Measurements from ENCODE around the gene LOXL4.

Gene LOXL4

DNA sequence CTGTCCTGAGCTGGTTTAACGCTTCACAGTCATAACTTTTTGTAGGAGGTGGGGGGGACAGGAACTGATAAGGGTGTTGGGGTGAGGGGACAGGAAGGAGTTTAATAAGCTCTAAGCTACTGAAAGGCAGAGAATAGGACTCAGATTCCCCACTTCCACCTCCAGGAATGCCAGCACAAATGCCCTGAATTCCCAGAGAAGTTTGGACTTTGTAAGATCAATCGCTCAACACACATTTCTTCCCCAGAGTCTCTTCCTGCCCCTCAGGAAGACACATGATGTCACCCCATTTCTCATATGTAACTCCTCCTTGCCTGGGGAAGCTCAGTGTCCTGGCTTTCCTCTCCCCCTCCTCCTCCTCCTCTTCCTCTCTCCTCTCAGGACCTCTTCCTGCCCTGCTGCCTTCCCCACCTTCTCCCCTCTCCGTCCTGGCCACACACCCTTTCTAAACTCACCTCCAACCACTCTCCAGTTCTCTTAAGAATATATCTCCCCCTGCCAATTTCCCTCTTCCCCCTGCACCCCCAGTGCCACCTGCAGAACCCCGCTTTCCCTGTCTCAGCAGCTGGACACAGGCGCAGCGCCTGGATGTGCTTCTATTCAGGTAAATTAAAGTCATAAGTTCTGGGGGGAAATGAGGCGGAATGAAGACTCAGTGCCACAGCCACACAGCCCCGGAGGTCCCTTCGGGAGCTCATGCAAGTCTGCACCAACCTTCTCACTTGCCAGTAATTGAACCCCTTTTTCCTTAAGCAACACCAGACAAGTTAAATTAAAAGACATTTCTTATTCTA, 5.3 kb upstream of the LOXL4 start:
- TF ChIP-seq, protein P1, sequence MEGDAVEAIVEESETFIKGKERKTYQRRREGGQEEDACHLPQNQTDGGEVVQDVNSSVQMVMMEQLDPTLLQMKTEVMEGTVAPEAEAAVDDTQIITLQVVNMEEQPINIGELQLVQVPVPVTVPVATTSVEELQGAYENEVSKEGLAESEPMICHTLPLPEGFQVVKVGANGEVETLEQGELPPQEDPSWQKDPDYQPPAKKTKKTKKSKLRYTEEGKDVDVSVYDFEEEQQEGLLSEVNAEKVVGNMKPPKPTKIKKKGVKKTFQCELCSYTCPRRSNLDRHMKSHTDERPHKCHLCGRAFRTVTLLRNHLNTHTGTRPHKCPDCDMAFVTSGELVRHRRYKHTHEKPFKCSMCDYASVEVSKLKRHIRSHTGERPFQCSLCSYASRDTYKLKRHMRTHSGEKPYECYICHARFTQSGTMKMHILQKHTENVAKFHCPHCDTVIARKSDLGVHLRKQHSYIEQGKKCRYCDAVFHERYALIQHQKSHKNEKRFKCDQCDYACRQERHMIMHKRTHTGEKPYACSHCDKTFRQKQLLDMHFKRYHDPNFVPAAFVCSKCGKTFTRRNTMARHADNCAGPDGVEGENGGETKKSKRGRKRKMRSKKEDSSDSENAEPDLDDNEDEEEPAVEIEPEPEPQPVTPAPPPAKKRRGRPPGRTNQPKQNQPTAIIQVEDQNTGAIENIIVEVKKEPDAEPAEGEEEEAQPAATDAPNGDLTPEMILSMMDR (IDR thresholded peaks at IDR 0.05), result no peak

DNA sequence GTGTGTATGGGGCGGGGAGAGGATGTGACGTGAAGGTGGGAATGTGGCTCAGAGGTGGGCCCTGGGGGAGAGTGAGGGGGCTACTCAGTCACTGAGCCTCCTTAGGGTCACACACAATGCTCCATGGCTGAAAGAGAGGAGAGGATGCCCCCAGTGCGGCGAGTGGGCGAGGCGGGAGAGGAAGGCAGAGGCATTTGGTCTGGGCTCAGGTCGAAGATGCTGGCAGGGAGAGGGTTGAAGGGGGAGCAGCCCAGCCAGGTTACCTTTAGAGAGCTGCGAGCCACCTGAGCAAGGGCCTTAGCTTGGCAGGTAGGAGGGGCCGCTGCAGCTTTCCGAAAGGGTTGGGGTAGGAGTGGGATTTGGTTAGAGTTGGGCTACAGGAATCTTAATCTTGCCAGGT, 4.7 kb upstream of the LOXL4 start:
- TF ChIP-seq, protein P1 (IDR thresholded peaks at IDR 0.05), result no peak

DNA sequence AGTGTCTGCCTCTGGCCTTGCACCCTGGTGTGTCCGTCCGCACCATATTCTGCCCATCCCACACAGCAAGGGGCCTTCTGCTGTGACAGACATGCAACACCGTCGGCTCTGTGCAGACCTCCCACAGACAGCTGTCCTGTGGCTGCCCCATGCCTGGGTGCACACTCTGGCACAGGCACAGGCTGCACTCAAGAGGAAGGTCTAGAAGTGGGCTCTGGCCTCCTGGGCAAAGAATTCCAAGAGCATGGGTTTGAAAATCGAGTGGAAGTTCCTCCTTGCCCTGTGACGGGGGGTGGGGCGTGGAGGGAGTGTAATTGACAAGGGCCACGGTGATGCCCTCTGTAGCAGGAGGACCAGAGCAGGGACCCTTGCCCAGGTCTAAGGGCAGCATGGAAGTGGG, 4.3 kb upstream of the LOXL4 start:
- TF ChIP-seq, protein P1 (IDR thresholded peaks at IDR 0.05), result no peak

DNA sequence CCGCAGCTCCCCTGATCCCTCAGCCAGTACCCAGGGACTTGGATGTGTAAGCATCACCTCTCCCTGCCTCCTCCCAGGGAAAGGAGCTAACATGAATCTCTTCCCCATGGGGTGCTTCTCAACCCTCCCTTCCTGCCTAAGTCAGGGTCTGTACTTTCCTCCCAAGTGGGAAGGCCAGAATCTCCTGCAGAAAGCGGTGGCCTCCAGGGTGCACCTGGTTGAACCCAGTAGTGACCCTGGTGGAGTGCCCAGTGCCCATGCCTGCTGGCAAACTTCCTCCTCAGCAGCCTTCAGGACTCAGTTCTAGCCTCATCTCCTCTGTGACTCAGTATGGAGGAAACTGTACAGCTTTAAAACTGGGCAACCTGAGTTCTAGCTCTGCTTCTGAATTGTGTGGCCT, 2.8 kb upstream of the LOXL4 start:
- TF ChIP-seq, protein P1 (IDR thresholded peaks at IDR 0.05), result no peak

DNA sequence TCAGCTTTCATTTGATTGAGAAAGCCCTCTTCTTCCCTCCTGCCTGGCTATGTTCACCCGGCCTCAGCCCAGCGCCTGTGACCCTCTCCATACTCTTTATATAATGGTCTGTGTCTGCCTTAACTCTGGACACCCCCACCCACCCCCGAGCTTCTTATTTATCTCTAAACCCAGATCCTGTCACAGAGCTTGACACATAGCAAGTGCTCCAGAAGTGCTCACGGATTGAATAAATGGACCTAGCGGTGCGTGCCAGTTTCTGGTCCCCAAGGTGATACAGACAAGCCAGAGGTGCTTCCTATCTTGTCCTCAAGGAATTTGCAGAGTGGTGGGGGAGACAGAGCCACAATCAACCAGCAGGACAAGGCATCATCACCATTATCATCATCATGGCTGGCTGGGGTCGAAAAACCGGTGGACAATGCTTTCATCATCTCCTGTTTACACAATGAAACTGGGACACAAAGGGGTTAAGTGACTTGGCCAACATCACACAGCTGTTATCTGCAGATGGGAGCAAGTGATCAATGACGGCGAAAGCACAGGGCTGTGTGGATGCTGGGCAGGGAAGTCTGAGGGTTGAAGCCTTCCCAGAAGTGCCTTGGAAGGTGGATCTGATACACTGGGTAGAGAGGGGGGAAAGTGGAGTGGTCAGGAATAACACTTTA, 2.2 kb upstream of the LOXL4 start:
- TF ChIP-seq, protein P1 (IDR thresholded peaks at IDR 0.05), result no peak

DNA sequence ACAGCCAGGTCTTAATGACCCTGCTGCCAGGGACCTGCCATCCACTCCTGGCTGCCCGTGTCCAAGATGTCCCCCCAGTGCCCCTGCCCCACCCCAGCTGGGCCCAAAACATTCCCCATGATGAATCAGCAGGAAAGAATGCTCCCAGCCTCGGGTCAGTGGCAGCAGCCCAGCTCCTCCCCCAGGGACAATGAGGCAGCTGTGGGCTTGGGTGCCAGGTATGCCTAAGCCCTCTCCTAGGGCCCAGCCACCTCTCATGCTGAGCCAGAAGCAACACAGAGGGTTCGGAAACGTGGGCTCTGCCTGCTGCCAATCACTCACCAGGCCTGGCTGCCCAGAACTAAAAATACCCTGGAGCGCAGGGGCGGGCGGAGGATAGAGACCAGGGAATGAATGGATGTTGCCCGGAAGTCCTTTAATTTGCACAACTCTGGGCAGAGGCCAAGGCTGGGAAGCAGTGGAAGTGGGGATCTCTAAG, 1.5 kb upstream of the LOXL4 start:
- TF ChIP-seq, protein P1 (IDR thresholded peaks at IDR 0.05), result no peak

DNA sequence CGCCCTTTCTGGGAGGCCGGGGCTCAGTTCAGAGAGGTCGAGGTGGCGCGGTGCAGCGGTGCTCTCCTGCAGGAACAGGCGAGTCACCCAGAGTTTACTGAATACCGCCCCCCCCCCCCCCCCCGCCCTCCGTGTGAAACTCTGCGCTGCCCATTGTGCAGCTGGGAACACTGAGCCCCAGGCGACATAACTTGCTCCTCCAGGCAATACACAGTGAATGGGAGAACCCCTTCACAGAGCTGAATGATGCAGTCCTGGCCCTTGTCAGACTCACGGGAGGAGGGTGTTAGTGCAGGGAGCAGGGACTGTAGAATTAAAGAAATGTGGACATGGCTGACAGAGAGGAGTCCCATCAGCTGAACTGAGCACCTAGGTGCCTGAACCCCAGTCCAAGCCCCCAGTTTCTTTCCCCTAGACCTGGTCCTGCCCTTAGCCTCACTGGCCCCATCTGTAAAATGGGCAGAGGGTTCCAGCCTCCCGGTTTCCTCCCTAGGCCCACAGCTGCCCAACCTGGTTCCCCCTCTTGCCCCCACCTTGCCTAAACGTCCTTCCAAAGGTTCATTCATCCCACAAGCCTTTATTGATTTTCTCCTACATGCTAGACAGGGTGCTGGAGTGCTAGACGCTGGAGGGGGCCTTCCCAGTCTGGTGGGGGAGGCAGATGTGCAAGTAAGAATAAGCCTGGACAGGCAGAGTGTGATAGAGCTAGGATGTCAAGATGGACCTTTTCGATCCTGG, 869 bp upstream of the LOXL4 start:
- TF ChIP-seq, protein P1 (IDR thresholded peaks at IDR 0.05), result no peak

Measured in LNCAP (cell line).